MM.1S (cell line): ENCODE measurements around the gene FOXK1.
A peak's percentile ranks its signal among the peaks of the same experiment; 100 is the strongest.

ENCODE experiments used
- DNase-seq: peaks from one replicate; pipeline ENCODE4 v3.0.0-alpha.2; 2015
- H2AFZ ChIP-seq: fragments of 300-600 bp; sonication (generic); 2 replicates; pipeline ENCODE4 v1.6.0; 2016; ENCODE audit warnings: antibody characterized with exemption, low read length
- H3F3A ChIP-seq: fragments of 300-600 bp; sonication (generic); 2 replicates; pipeline ENCODE4 v1.6.1; 2016; ENCODE audit warnings: mild to moderate bottlenecking, antibody characterized with exemption, low read length, moderate library complexity, mixed read lengths; ENCODE audit not compliant: insufficient read depth
- H3K27ac ChIP-seq: fragments of 300-600 bp; sonication (generic); 2 replicates; pipeline ENCODE4 v1.5.1; 2016; ENCODE audit warnings: mild to moderate bottlenecking, low read length
- H3K27me3 ChIP-seq: fragments of 300-600 bp; sonication (generic); replicated peaks from 2 replicates; pipeline ENCODE4 v1.6.0; 2016; ENCODE audit warnings: low read length; ENCODE audit not compliant: insufficient read depth
- H3K36me3 ChIP-seq: fragments of 300-600 bp; sonication (generic); replicated peaks from 2 replicates; pipeline ENCODE4 v1.6.1; 2016; ENCODE audit warnings: mild to moderate bottlenecking, low read length, mixed read lengths; ENCODE audit not compliant: insufficient read depth
- H3K4me1 ChIP-seq: fragments of 300-600 bp; sonication (generic); 2 replicates; pipeline ENCODE4 v1.6.1; 2016; ENCODE audit warnings: low read length, mixed read lengths
- H3K4me2 ChIP-seq: fragments of 300-600 bp; sonication (generic); 2 replicates; pipeline ENCODE4 v1.6.0; 2016; ENCODE audit warnings: low read depth, low read length
- H3K4me3 ChIP-seq: fragments of 300-600 bp; sonication (generic); 2 replicates; pipeline ENCODE4 v1.5.1; 2016; ENCODE audit warnings: low read length, mixed read lengths
- H3K79me2 ChIP-seq: fragments of 300-600 bp; sonication (generic); 2 replicates; pipeline ENCODE4 v1.6.1; 2016; ENCODE audit warnings: mixed run types, low read length, mixed read lengths
- H3K9ac ChIP-seq: fragments of 300-600 bp; sonication (generic); 2 replicates; pipeline ENCODE4 v1.6.1; 2016; ENCODE audit warnings: low read length, mixed read lengths
- H3K9me2 ChIP-seq: fragments of 300-600 bp; sonication (generic); replicated peaks from 2 replicates; pipeline ENCODE4 v1.6.1; 2016; ENCODE audit warnings: mild to moderate bottlenecking, low read length, mixed read lengths; ENCODE audit not compliant: insufficient read depth
- H3K9me3 ChIP-seq: fragments of 300-600 bp; sonication (generic); replicated peaks from 2 replicates; pipeline ENCODE4 v1.6.1; 2016; ENCODE audit warnings: mild to moderate bottlenecking, low read length, mixed read lengths; ENCODE audit not compliant: insufficient read depth
- H4K20me1 ChIP-seq: fragments of 300-600 bp; sonication (generic); 2 replicates; pipeline ENCODE4 v1.6.1; 2016; ENCODE audit warnings: mild to moderate bottlenecking, low read length, moderate library complexity, mixed read lengths; ENCODE audit not compliant: insufficient read depth
- CTCF ChIP-seq: fragments of 300-600 bp; sonication (generic); IDR thresholded peaks from 2 replicates; pipeline ENCODE4 v1.5.1; 2016; ENCODE audit warnings: antibody characterized with exemption, low read length, mixed read lengths
- EZH2 ChIP-seq: fragments of 300-600 bp; sonication (generic); optimal IDR thresholded peaks from 2 replicates; pipeline ENCODE3; 2017; ENCODE audit warnings: low read depth, mild to moderate bottlenecking, antibody characterized with exemption, low read length, mixed read lengths
- EZH2phosphoT487 ChIP-seq: fragments of 300-600 bp; sonication (generic); IDR thresholded peaks from 2 replicates; pipeline ENCODE4 v1.6.1; 2018; ENCODE audit warnings: antibody characterized with exemption, low read length

Gene FOXK1

GRCh38 chr7:4796453-4796852, 114.4 kb downstream of the FOXK1 start:
- Histone ChIP-seq H3K4me1 (no peaks in the 10 kb centered on the region), H3K9ac (no peak overlapping the region), H3K79me2 (no peaks in the 10 kb centered on the region), H3F3A (no peaks in the 10 kb centered on the region), H4K20me1 (no peaks in the 10 kb centered on the region), H3K27me3 (no peaks in the 10 kb centered on the region; the same call in none of the 2 replicates), H3K36me3 (no peaks in the 10 kb centered on the region), H3K4me2 (no peak overlapping the region), H2AFZ (no peak overlapping the region), H3K9me2 (no peaks in the 10 kb centered on the region), H3K27ac (no peak overlapping the region), H3K4me3 (no peak overlapping the region), H3K9me3 (no peaks in the 10 kb centered on the region)
- TF ChIP-seq EZH2phosphoT487, result no peak
- no peak for TF ChIP-seq CTCF
- TF ChIP-seq EZH2, result no peak
- no peak for DNase-seq

GRCh38 chr7:4797858-4798705, 116.0 kb downstream of the FOXK1 start:
- TF ChIP-seq CTCF, result peak; percentile 67
- no peak for TF ChIP-seq EZH2
- Histone ChIP-seq H3F3A (no peaks in the 10 kb centered on the region), H3K9me2 (no peaks in the 10 kb centered on the region), H3K9ac (no peak overlapping the region), H3K27ac (no peak overlapping the region), H3K9me3 (no peaks in the 10 kb centered on the region), H3K79me2 (no peaks in the 10 kb centered on the region), H2AFZ (peak overlapping the region; percentile 78), H3K27me3 (no peaks in the 10 kb centered on the region; the same call in none of the 2 replicates), H3K4me1 (no peaks in the 10 kb centered on the region), H3K36me3 (no peaks in the 10 kb centered on the region), H3K4me3 (no peak overlapping the region), H3K4me2 (peak overlapping the region; percentile 49; the same call in 1 of the 2 replicates), H4K20me1 (no peaks in the 10 kb centered on the region)
- peak; percentile 40 for DNase-seq

GRCh38 chr7:4798706-4799235, 116.7 kb downstream of the FOXK1 start:
- no peak for DNase-seq
- H3K9me3 ChIP-seq, result no peaks in the 10 kb centered on the region
- peak overlapping the region; percentile 78 for H2AFZ ChIP-seq
- no peaks in the 10 kb centered on the region for H3K79me2 ChIP-seq
- H3K27ac ChIP-seq, result no peak overlapping the region
- no peak overlapping the region for H3K9ac ChIP-seq
- no peaks in the 10 kb centered on the region for H3K36me3 ChIP-seq
- no peaks in the 10 kb centered on the region for H4K20me1 ChIP-seq
- H3K4me1 ChIP-seq, result no peaks in the 10 kb centered on the region
- peaks cover 2% of the 10 kb centered on the region for H3K27me3 ChIP-seq
- H3K9me2 ChIP-seq, result no peaks in the 10 kb centered on the region
- H3K4me3 ChIP-seq, result no peak overlapping the region
- no peaks in the 10 kb centered on the region for H3F3A ChIP-seq
- no peak for TF ChIP-seq EZH2phosphoT487
- no peak for TF ChIP-seq CTCF
- TF ChIP-seq EZH2, result no peak
- H3K4me2 ChIP-seq, result peak overlapping the region; percentile 49; the same call in 1 of the 2 replicates
